HG02870 (cell line): Measurements from ENCODE around the gene CDT1.
"Not testable (repeated sequence)": the region's sequence is repeated elsewhere in the genome, so short reads cannot be mapped to it uniquely, and the experiment has no call there.

Source experiments
- ATAC-seq: cut with Tn5 transposase; IDR thresholded peaks from one replicate; pipeline ENCODE4 v1.9.1; 2021; ENCODE audit warnings: mild to moderate bottlenecking, moderate library complexity; ENCODE audit not compliant: unreplicated experiment

Gene CDT1

DNA sequence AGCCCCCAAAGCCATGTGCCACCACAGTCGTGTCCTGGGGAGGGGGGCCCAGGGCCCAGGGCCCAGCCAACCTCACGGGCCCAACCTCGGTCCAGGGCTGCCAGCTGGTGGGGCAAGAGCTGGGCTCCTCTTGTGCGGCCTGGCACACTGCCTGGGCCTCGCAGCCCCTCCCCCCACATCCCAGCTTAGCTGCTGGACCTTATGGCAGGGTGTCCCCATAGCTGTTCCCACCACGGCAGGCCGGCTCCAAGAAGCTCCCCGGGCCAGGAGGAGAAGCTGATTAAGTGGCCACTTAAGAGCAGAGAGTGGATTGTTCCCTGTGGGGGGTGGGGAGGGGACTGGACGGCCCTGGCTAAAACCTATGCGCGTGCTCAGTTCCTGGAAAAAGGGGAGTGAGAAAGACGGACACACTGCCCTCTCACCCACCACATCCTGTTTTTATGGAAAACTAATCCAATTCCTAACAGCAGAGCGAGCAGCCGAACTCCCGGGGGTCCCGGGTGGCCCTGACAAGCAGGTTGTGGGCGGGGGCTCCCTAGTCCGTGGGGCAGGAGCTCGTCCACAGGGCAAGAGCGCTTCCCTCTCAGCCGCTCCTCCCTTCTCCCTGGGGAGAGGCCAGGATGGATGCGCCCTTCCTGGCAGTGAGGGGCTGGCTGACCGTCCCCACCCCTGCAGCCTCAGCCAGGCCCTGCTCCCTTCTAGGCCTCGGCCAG is 35.4 kb upstream of the CDT1 start:
- no peak for ATAC-seq

- ATAC-seq = no peak
Observed at GRCh38 chr16:88769617-88770460, 33.8 kb upstream of the CDT1 start.

DNA sequence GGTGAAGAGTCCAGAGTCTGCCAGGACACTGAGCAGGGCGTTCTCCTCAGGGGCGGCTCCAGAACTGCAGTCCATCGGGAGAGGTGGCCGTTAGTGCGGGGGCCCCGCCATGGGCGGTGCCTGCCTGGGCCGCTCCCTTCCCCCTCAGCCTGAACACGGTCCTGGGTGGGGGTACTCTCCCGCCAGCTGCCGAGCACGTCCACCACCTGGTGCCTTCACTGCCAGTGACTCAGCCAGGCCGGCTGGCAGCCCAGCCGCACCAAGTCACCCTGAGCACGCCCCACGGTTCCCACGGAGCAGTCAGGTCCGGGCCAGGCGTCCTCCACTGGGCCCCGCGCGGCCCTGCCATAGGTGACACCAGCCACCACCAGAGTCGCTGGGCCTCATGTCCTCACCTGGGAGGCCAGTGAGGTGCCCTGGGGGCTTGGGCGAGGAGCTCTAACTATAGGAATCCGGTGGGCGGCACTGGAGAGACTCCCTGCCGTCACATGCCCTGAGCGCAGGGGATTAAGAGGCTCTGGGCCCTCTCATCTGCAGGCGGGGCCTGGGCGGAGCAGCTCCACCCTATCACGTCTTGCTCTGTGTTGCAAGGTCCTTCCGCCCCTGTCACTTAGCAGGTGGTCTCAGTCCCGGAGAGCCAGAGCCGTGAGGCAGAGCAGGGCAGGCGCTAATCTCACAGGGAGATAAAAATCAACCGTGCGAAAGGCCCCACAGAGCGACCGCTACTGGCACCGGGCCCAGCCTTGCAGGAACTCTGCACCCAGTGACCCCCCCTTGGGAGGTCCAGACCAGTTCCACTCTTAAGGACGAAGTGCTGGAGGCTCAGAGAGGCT is 32.9 kb upstream of the CDT1 start:
- no peak for ATAC-seq

- ATAC-seq = no peak
Observed at GRCh38 chr16:88771294-88771772, 32.3 kb upstream of the CDT1 start.

DNA sequence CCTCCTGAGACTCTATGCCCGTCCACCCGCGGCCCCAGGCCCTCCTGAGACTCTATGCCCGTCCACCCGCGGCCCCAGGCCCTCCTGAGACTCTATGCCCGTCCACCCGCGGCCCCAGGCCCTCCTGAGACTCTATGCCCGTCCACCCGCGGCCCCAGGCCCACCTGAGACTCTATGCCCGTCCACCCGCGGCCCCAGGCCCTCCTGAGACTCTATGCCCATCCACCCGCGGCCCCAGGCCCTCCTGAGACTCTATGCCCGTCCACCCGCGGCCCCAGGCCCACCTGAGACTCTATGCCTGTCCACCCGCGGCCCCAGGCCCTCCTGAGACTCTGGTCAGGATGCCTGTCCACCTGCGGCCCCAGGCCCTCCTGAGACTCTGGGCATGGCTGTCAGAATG is 31.8 kb upstream of the CDT1 start:
- not testable (repeated sequence) for ATAC-seq

DNA sequence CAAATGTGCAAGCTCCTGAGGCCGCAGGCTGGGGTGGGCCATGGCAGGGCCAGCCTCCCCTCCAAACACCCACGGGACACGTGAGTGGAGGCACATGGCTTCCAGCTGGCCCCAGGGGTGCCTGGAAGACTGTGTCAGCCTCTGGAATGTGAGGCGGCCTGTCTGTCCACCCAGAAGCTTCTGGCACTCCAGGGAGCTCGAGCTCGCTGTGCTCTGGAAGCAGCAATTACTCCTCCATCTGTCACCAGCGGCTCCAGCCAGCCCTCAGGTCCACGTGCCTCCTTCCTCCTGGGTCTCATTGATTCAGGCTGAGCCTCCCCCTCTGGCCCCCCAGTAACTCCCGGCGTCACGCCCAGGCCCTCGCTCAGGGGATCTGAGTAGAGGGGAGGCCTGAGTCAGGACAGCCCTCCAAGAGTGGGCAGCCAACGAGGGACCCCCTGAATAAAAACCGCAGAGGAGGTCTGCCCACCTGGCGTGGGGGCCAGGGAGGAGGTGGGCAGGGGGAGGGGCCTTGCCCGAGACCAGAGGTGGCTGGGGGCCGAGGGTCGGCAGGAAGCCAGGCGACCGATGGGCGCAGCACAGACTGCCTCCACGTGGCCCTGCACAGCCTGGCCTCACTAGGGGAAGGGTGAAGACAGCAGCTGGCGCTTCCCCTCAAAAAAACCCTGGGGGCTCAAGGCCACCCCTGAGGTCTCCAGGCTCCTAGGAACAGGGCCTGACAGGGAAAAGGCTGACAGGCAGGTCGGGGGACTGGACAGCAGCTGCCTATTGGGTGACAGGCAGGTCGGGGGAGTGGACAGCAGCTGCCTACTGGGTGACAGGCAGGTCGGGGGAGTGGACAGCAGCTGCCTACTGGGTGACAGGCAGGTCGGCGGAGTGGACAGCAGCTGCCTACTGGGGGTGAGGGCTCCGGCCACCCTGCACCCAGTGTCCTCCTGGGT is 30.4 kb upstream of the CDT1 start:
- no peak for ATAC-seq

DNA sequence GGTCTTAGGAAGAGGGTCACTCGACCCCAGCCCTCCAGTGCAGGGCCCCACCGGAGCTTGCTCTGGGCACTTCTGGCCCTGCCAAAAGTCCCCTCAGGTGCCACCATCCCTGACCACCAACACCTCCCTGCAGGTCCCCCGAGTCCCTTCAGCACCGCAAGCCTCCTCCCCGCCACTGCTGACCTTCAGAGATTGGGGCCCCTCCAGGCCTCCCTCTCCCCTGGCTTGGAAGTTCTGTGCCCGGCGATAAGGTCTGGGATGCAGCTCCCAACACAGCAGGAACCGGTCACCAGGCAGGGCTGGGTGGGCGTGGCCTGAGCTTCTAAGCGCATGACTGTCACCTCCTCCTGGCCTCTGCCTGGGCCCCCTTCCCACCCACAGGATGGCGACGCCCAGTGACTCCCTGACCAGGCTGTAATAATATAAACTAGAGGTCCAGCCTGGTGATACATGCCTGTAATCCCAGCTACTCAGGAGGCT is 29.7 kb upstream of the CDT1 start:
- no peak for ATAC-seq

- ATAC-seq = no peak
Observed at GRCh38 chr16:88774544-88775393, 28.8 kb upstream of the CDT1 start.

DNA sequence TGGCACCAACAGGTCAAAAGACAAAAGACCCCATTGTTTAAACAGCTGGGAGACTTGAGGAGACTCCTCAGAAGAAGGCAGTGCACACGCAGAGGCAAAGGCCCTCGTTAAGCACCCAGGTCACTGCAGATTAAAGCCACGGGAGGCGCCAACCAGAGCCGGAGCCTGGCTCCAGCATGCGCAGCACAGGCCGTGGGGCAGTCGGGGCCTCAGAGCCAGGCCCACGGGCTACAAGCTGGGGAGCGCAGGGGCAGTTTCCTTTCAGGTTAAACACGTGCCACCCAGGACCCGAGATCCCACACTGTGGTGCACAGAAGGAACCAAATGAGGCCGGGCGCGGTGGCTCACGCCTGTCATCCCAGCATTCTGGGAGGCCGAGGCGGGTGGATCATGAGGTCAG is 27.8 kb upstream of the CDT1 start:
- ATAC-seq = no peak

- no peak for ATAC-seq
Observed at GRCh38 chr16:88777471-88778270, 25.9 kb upstream of the CDT1 start.

GRCh38 chr16:88778271-88778525 is 25.4 kb upstream of the CDT1 start:
- ATAC-seq = no peak

GRCh38 chr16:88778541-88779065 is 25.0 kb upstream of the CDT1 start:
- ATAC-seq = no peak

DNA sequence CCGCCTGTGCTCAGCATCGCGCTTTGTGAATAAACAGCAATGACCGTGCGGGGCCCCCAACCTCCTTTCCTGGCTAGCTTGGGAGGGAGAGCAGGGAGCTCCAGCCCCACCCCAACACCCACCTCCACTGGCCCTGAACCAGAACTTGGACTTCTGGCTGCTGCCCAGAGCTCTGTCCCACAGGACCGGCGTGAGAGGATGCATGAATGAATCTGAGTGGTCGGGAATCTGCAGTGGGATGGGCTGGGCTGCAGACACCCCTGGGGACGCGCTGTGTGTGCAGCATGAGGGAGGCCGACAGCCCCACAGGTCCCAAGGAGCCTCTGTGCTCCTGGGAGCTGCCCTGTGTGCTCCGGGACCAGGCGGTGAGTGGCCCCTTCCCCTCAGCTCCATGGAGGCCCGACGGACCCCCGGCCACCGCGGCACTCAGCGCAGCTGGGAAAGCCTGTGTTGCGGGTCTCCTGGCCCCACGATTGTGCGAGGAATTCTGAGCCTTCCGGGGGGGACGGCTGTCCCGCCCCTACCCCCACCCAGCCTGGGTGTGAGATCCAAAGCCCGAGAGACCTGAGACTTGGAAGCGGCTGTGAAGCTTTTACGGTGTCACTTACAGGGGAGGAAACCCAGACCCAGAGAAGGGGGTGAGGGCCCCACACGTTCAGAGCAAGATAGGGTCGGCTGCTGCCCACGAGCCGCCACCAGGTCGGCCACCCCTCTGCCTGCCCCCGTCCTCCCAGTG is 24.0 kb upstream of the CDT1 start:
- no peak for ATAC-seq

DNA sequence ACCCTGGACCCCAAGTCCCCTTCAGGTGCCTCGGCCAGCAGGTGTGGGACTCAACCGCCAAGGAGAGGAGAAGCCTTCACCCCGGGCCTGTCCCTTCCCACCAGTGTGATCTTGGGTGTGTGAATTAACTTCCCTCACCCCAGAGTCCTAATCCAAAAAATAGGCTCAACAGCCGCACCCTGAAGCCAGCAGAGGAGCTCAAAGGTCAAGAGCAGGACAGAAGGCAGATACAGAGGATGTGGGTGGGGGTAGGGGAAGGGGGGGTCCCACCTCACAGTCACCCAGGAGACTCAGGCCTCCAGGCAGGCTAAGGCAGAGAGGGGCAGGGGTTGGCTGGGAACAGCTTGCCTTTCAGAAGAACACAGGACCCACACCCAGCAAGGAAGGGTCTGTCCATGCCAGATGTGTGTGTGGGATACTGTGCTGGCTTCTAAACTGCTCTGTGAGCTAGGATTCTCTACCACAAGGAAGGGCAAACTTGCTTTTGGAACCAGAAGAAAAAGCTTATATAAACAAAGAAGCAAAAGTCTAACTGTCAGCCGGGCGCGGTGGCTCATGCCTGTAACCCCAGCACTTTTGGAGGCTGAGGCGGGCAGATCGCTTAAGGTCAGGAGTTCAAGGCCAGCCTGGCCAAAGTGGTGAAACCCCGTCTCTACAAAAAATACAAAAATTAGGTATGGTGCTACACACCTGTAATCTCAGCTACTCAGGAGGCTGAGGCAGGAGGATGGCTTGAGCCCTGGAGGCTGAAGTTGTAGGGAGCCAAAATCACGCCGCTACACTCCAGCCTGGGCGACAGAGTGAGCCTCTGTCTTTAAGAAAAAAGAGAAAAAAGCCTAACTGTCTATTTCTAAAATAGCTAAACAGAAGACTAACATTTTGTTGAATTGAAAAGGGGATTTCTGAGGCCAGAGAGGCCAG is 23.2 kb upstream of the CDT1 start:
- ATAC-seq = no peak

GRCh38 chr16:88781140-88782077 is 22.2 kb upstream of the CDT1 start:
- ATAC-seq = no peak
